SK-N-MC (cell line): Measurements from ENCODE around the gene CCL28.

Experiments
- EZH2 ChIP-seq: fragments of 200-600 bp; sonication (generic); IDR thresholded peaks from one replicate; pipeline ENCODE4 v1.6.1; 2017; ENCODE audit warnings: antibody characterized with exemption
- FOXP2 ChIP-seq: optimal IDR thresholded peaks from 2 replicates; pipeline ENCODE3; 2011; ENCODE audit warnings: mild to moderate bottlenecking, moderate library complexity; ENCODE audit not compliant: insufficient read depth; ENCODE audit errors: extremely low read length, control extremely low read depth
- POLR2AphosphoS5 ChIP-seq: IDR thresholded peaks from 2 replicates; pipeline ENCODE4 v1.6.1; 2012; ENCODE audit warnings: mild to moderate bottlenecking, low read depth, low read length, borderline replicate concordance

GRCh38 chr5:43376496-43377140, 35.6 kb downstream of the CCL28 start:
- TF ChIP-seq EZH2, result no peak
- no peak for TF ChIP-seq POLR2AphosphoS5
- no peak for TF ChIP-seq FOXP2
